ENCODE measurements around the gene SCRN2. TPM values are rescaled to one million over a fixed set of nuclear protein-coding genes. Genes with fewer than 3 reads are reported as not detected.

SCRN2 gene
- total RNA-seq, 1 experiment from 2014 or later: 47.9 TPM

- Histone ChIP-seq H3K27me3 (ENCODE audit: low read length) (peaks cover 13% of the 10 kb centered on the region), H3K79me2 (ENCODE audit: low read length) (no peaks in the 10 kb centered on the region), H3K9me2 (replicated peaks; ENCODE audit: low read length) (no peaks in the 10 kb centered on the region), H3F3A (ENCODE audit: low read length, unreplicated experiment) (no peaks in the 10 kb centered on the region), H2AFZ (ENCODE audit: low read length) (no peak overlapping the region), H3K4me2 (ENCODE audit: low read length) (no peak overlapping the region), H4K20me1 (ENCODE audit: low read length) (no peaks in the 10 kb centered on the region), H3K9me3 (ENCODE audit: low read length) (no peaks in the 10 kb centered on the region), H3K4me1 (ENCODE audit: insufficient read depth, low read length) (no peaks in the 10 kb centered on the region), H3K4me3 (ENCODE audit: low read length) (no peak overlapping the region), H3K36me3 (ENCODE audit: low read depth, low read length) (no peaks in the 10 kb centered on the region), H3K27ac (ENCODE audit: low read length) (no peak overlapping the region), H3K9ac (ENCODE audit: low read length) (no peak overlapping the region)
- DNase-seq (no peak), ATAC-seq (no peak)
- CTCF ChIA-PET: no interaction called here
- TF ChIP-seq EZH2phosphoT487 (IDR thresholded peaks at IDR 0.05; ENCODE audit: borderline replicate concordance, low read length) (no peak), EZH2 (IDR thresholded peaks at IDR 0.05; ENCODE audit: low read length, unreplicated experiment) (no peak)
- TF ChIP-seq, protein P1, sequence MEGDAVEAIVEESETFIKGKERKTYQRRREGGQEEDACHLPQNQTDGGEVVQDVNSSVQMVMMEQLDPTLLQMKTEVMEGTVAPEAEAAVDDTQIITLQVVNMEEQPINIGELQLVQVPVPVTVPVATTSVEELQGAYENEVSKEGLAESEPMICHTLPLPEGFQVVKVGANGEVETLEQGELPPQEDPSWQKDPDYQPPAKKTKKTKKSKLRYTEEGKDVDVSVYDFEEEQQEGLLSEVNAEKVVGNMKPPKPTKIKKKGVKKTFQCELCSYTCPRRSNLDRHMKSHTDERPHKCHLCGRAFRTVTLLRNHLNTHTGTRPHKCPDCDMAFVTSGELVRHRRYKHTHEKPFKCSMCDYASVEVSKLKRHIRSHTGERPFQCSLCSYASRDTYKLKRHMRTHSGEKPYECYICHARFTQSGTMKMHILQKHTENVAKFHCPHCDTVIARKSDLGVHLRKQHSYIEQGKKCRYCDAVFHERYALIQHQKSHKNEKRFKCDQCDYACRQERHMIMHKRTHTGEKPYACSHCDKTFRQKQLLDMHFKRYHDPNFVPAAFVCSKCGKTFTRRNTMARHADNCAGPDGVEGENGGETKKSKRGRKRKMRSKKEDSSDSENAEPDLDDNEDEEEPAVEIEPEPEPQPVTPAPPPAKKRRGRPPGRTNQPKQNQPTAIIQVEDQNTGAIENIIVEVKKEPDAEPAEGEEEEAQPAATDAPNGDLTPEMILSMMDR (conservative IDR thresholded peaks at IDR 0.05; ENCODE audit: low read depth, low read length): no peak
- BruUV-seq (replicated peaks): no TSS peak
- POLR2A ChIA-PET (ENCODE audit: unreplicated experiment): interaction anchor here (0.6 kb wide), 1 partner anchor 63 kb away, joined by 3 read pairs; no protein-coding TSS in a partner anchor
- intact Hi-C loops (cut with micrococcal nuclease): no loop called here
These were observed 15.8 kb upstream of the SCRN2 start for GRCh38 chr17:47856830-47857229.

- no peak overlapping the region for H2AFZ ChIP-seq (ENCODE audit: low read length)
- no peak overlapping the region for H3K9ac ChIP-seq (ENCODE audit: low read length)
- H4K20me1 ChIP-seq (ENCODE audit: low read length): no peaks in the 10 kb centered on the region
- H3K27ac ChIP-seq (ENCODE audit: low read length): no peak overlapping the region
- H3K36me3 ChIP-seq (ENCODE audit: low read depth, low read length): no peaks in the 10 kb centered on the region
- no peak for DNase-seq
- H3K79me2 ChIP-seq (ENCODE audit: low read length): no peaks in the 10 kb centered on the region
- ATAC-seq: no peak
- BruUV-seq (replicated peaks): no TSS peak
- POLR2A ChIA-PET (ENCODE audit: unreplicated experiment): no interaction called here
- CTCF ChIA-PET: no interaction called here
- peaks cover 13% of the 10 kb centered on the region for H3K27me3 ChIP-seq (ENCODE audit: low read length)
- no peaks in the 10 kb centered on the region for H3F3A ChIP-seq (ENCODE audit: low read length, unreplicated experiment)
- H3K4me1 ChIP-seq (ENCODE audit: insufficient read depth, low read length): no peaks in the 10 kb centered on the region; the same call in 1 of the 2 replicates
- no peak overlapping the region for H3K4me3 ChIP-seq (ENCODE audit: low read length)
- intact Hi-C loops (cut with micrococcal nuclease): no loop called here
- H3K4me2 ChIP-seq (ENCODE audit: low read length): no peak overlapping the region
- no peaks in the 10 kb centered on the region for H3K9me2 ChIP-seq (replicated peaks; ENCODE audit: low read length)
- H3K9me3 ChIP-seq (ENCODE audit: low read length): no peaks in the 10 kb centered on the region
- TF ChIP-seq, protein P1 (conservative IDR thresholded peaks at IDR 0.05; ENCODE audit: low read depth, low read length): no peak
- TF ChIP-seq EZH2 (IDR thresholded peaks at IDR 0.05; ENCODE audit: low read length, unreplicated experiment): no peak
- no peak for TF ChIP-seq EZH2phosphoT487 (IDR thresholded peaks at IDR 0.05; ENCODE audit: borderline replicate concordance, low read length)
These were observed 14.7 kb upstream of the SCRN2 start for GRCh38 chr17:47855737-47856136.

GRCh38 chr17:47853616-47854015 lies 12.5 kb upstream of the SCRN2 start:
- intact Hi-C loops (cut with micrococcal nuclease): no loop called here
- Histone ChIP-seq H3K27me3 (ENCODE audit: low read length) (peaks cover 13% of the 10 kb centered on the region), H4K20me1 (ENCODE audit: low read length) (no peaks in the 10 kb centered on the region), H3K36me3 (ENCODE audit: low read depth, low read length) (no peaks in the 10 kb centered on the region), H3K27ac (ENCODE audit: low read length) (no peak overlapping the region), H3K4me2 (ENCODE audit: low read length) (no peak overlapping the region), H3F3A (ENCODE audit: low read length, unreplicated experiment) (no peaks in the 10 kb centered on the region), H3K9ac (ENCODE audit: low read length) (no peak overlapping the region), H3K4me1 (ENCODE audit: insufficient read depth, low read length) (peaks cover 16% of the 10 kb centered on the region), H3K9me3 (ENCODE audit: low read length) (no peaks in the 10 kb centered on the region), H2AFZ (ENCODE audit: low read length) (no peak overlapping the region), H3K4me3 (ENCODE audit: low read length) (no peak overlapping the region), H3K79me2 (ENCODE audit: low read length) (peaks cover 19% of the 10 kb centered on the region), H3K9me2 (replicated peaks; ENCODE audit: low read length) (no peaks in the 10 kb centered on the region)
- no TSS peak for BruUV-seq (replicated peaks)
- DNase-seq: no peak
- no peak for ATAC-seq
- TF ChIP-seq, protein P1 (conservative IDR thresholded peaks at IDR 0.05; ENCODE audit: low read depth, low read length): no peak
- TF ChIP-seq EZH2 (IDR thresholded peaks at IDR 0.05; ENCODE audit: low read length, unreplicated experiment) (no peak), EZH2phosphoT487 (IDR thresholded peaks at IDR 0.05; ENCODE audit: borderline replicate concordance, low read length) (no peak)
- POLR2A ChIA-PET (ENCODE audit: unreplicated experiment): no interaction called here
- CTCF ChIA-PET: no interaction called here

Measured in PC-3 (cell line).